Ascending aorta (tissue), 2 donors: ENCODE results near the gene ATP8A2. TPM values are rescaled to one million over a fixed set of nuclear protein-coding genes. Genes with fewer than 3 reads are reported as not detected.

Experiments
- DNase-seq, 2 donors: peaks; one replicate each; pipeline ENCODE4 v3.0.0-alpha.2; 2019; ENCODE audit warnings: low spot score in 2 of 2
- H3K27ac ChIP-seq, 2 donors: fragments of 200-600 bp; sonication (generic); one replicate each; pipeline ENCODE4 v1.5.1; 2016 to 2017; ENCODE audit warnings: mild to moderate bottlenecking in 1 of 2
- H3K27me3 ChIP-seq: fragments of 200-600 bp; sonication (generic); one replicate; pipeline ENCODE4 v1.5.1; 2017
- H3K36me3 ChIP-seq, 2 donors: fragments of 200-600 bp; sonication (generic); one replicate each; pipeline ENCODE4 v1.5.1; 2016
- H3K4me1 ChIP-seq, 2 donors: fragments of 200-600 bp; sonication (generic); one replicate each; pipeline ENCODE4 v1.5.1; 2016 to 2017; ENCODE audit warnings: mild to moderate bottlenecking in 1 of 2
- H3K4me3 ChIP-seq, 2 donors: fragments of 200-600 bp; sonication (generic); one replicate each; pipeline ENCODE4 v1.5.1; 2016 to 2017; ENCODE audit warnings: mild to moderate bottlenecking in 1 of 2
- H3K9me3 ChIP-seq, 2 donors: fragments of 200-600 bp; sonication (generic); one replicate each; pipeline ENCODE4 v1.5.1; 2016
- intact Hi-C: fragments of 100-400 bp; cut with DNase I; formaldehyde crosslinking; loops from one replicate; pipeline ENCODE4 v1.15.1; 2023
- total RNA-seq: library from RNA; depleted of rRNA; stranded (reverse); fragments of >200 nt; gene quantifications from one replicate; pipeline ENCODE4 v1.1.0, GENCODE V29; 2016
- TF ChIP-seq, protein P1 (sequence below), 3 experiments: fragments of 200-600 bp in 2 of 3; fragments of 450-650 bp in 1 of 3; sonication (generic) in 2 of 3; IDR thresholded peaks; one replicate each; pipeline ENCODE4 v1.5.1; 2016 to 2019; ENCODE audit warnings: antibody characterized with exemption in 3 of 3, mild to moderate bottlenecking in 1 of 3, moderate library complexity in 1 of 3

ATP8A2 gene
- total RNA-seq, 1 donor from 2014 or later = under 0.01 TPM

DNA sequence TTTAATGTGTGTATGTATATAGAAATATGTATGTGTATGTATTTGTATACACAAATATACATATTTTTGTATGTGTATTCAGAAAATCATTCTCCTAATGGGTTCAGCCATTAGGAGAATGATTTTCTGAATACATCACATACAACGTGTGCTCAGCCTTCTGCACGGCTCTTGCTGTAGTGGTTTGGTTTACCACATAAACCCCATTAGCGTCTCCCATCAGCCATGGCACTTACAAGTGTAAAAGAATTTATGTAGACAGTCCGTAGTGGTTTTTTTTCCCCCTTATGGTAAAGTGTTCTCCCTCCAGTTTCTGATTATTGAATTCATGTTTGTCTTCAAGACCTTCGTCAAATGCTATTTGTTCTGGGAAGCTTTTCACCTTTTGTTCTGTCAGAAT is 38.2 kb downstream of the ATP8A2 start:
- no peaks in the 10 kb centered on the region for H3K9me3 ChIP-seq
- H3K27me3 ChIP-seq = no peaks in the 10 kb centered on the region
- DNase-seq = no peak
- no peaks in the 10 kb centered on the region for H3K36me3 ChIP-seq
- intact Hi-C loops = no loop called here
- no peak overlapping the region for H3K4me3 ChIP-seq
- TF ChIP-seq, protein P1, sequence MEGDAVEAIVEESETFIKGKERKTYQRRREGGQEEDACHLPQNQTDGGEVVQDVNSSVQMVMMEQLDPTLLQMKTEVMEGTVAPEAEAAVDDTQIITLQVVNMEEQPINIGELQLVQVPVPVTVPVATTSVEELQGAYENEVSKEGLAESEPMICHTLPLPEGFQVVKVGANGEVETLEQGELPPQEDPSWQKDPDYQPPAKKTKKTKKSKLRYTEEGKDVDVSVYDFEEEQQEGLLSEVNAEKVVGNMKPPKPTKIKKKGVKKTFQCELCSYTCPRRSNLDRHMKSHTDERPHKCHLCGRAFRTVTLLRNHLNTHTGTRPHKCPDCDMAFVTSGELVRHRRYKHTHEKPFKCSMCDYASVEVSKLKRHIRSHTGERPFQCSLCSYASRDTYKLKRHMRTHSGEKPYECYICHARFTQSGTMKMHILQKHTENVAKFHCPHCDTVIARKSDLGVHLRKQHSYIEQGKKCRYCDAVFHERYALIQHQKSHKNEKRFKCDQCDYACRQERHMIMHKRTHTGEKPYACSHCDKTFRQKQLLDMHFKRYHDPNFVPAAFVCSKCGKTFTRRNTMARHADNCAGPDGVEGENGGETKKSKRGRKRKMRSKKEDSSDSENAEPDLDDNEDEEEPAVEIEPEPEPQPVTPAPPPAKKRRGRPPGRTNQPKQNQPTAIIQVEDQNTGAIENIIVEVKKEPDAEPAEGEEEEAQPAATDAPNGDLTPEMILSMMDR (IDR thresholded peaks at IDR 0.05) = no peak
- no peaks in the 10 kb centered on the region for H3K4me1 ChIP-seq
- no peak overlapping the region for H3K27ac ChIP-seq

DNA sequence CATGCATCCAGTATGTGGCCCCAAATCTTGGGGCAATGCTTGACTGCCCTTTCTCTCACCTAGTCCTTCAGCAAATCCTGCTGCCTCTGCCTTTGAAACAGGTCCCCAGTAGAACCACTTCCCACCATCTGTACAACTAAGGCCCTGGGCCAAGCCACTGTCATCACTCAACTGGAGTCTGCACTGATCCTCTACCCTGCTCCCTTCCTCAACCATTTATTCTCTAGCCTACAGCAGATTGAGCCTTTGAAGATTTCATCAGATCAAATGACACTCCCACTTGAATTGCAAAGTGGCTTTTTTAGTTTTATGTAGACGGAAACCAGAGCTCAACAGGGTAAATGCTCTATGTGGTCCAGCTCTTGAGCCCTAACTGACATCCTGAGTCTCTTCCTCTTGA is 43.5 kb downstream of the ATP8A2 start:
- intact Hi-C loops = no loop called here
- TF ChIP-seq, protein P1 (IDR thresholded peaks at IDR 0.05) = no peak

DNA sequence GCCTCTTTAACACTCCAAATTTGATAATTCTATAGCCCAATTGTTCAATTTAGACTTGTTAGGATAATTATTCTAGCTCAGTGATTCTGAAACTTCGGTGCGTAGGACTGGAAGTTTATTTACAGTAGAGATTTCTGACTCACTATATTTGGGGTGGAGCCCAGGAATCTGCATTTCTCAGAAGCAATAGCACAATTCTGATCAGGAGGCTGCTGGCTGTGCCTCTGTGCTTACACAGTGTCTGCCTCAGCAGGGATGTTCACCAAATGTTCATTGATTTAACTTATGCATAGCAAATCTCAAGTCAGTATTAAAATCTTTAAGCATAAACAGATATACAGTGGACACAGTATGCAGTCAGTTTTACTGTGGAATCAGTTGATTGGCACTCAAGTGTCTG is 45.8 kb downstream of the ATP8A2 start:
- Histone ChIP-seq H3K27ac (no peak overlapping the region), H3K4me3 (no peak overlapping the region), H3K36me3 (no peaks in the 10 kb centered on the region), H3K9me3 (no peaks in the 10 kb centered on the region), H3K4me1 (no peaks in the 10 kb centered on the region), H3K27me3 (no peaks in the 10 kb centered on the region)
- TF ChIP-seq, protein P1 (IDR thresholded peaks at IDR 0.05) = no peak
- no peak for DNase-seq
- intact Hi-C loops = no loop called here

More for the DNA sequence above, 43.5 kb downstream of the ATP8A2 start:
- no peaks in the 10 kb centered on the region for H3K36me3 ChIP-seq
- no peaks in the 10 kb centered on the region for H3K4me1 ChIP-seq
- no peak for DNase-seq
- no peak overlapping the region for H3K4me3 ChIP-seq
- H3K27me3 ChIP-seq = no peaks in the 10 kb centered on the region
- no peak overlapping the region for H3K27ac ChIP-seq
- no peaks in the 10 kb centered on the region for H3K9me3 ChIP-seq

DNA sequence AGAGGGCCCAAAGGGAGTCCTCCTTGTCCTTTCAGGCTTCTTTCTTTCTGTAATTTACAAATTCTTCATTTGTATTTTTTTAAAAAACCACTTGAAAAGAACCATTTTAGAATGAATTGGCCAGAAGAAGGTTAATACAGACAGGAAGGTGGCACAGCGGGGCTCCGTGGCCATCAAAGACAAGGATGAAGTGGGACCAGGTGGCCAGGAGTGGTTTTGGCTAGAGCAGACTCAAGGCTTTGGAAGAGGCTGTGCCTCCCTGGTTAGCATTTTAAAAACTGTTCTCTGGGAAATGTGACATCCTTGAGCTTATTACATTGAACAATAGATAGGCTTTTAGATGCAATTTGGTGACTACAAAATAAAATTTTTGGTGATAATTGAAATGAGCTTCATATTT is 48.4 kb downstream of the ATP8A2 start:
- Histone ChIP-seq H3K36me3 (no peaks in the 10 kb centered on the region), H3K9me3 (no peaks in the 10 kb centered on the region), H3K27ac (no peak overlapping the region), H3K27me3 (no peaks in the 10 kb centered on the region), H3K4me1 (no peaks in the 10 kb centered on the region), H3K4me3 (no peak overlapping the region)
- intact Hi-C loops = no loop called here
- no peak for DNase-seq
- TF ChIP-seq, protein P1 (IDR thresholded peaks at IDR 0.05) = no peak

DNA sequence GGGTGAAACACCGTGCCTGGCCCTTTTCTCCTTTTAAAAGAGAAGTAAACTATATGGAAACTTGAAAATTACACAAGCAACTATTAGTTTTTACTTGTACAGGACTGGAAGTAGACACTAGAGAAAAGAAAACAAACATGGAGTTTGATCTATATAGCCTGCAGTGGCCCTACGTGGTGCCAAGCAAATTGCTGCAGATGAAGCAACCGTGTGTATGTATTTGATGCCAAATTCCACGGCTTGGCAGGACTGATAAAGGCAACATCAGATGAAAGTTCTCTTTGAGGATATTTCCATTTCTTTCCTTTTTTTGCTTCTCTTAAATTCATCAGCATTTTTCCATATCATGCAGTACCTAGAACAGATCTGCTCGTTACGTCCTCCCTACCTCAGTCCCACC is 49.8 kb downstream of the ATP8A2 start:
- no peak overlapping the region for H3K4me3 ChIP-seq
- no peak for DNase-seq
- no peaks in the 10 kb centered on the region for H3K4me1 ChIP-seq
- TF ChIP-seq, protein P1 (IDR thresholded peaks at IDR 0.05) = no peak
- no peak overlapping the region for H3K27ac ChIP-seq
- intact Hi-C loops = no loop called here
- H3K36me3 ChIP-seq = no peaks in the 10 kb centered on the region
- H3K27me3 ChIP-seq = no peaks in the 10 kb centered on the region
- no peaks in the 10 kb centered on the region for H3K9me3 ChIP-seq

DNA sequence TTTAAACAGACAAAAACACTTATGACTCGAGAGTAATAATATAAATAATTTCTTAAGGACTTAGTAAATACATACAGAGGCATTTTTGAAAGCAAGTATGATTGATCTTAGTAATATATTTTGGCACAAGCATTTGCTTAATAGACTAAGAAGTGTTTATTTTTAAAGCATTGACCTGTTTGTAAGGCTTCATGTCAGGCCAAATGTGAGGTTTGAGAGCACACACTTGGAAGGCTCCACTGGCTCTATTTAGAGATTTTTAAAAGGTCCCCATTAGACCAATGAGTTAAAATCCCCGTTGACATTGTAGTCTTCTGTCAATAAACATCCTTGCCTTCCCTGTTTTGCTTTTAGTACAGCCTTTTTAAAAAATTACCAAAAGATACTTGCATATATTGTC is 50.4 kb downstream of the ATP8A2 start:
- H3K27ac ChIP-seq = no peak overlapping the region
- intact Hi-C loops = no loop called here
- no peak for DNase-seq
- no peaks in the 10 kb centered on the region for H3K27me3 ChIP-seq
- TF ChIP-seq, protein P1 (IDR thresholded peaks at IDR 0.05) = no peak
- H3K9me3 ChIP-seq = no peaks in the 10 kb centered on the region
- H3K4me3 ChIP-seq = no peak overlapping the region
- H3K36me3 ChIP-seq = no peaks in the 10 kb centered on the region
- H3K4me1 ChIP-seq = no peaks in the 10 kb centered on the region
